GM21360 (cell line): ENCODE results near the gene CHST9.

Experiments used
- ATAC-seq: cut with Tn5 transposase; IDR thresholded peaks from one replicate; pipeline ENCODE4 v1.9.1; 2021; ENCODE audit warnings: mild to moderate bottlenecking, moderate library complexity; ENCODE audit not compliant: unreplicated experiment

Gene CHST9

GRCh38 chr18:26875040-26875654 lies 310.0 kb downstream of the CHST9 start:
- no peak for ATAC-seq

GRCh38 chr18:26874283-26874682 lies 310.8 kb downstream of the CHST9 start:
- no peak for ATAC-seq

DNA sequence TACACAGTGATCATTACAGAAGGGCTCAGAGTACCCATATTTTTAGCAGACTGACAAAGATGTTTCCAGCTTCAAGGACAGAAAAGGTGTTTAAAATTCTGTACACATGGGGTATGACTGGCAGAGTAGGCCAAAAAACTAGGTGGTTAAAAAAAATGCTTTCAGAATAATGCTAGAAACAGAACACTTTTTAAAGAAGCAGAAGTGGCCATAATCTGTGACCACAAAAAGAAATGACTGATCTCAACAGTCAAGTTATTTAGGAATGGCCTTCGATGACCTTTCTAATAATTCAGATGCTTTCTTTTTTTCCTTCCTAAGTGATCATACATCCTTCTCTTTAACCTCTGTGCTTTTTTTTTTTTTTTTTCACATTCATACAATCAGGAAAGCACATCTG lies 315.5 kb downstream of the CHST9 start:
- peak; percentile 62 for ATAC-seq

GRCh38 chr18:26868968-26869586 lies 316.0 kb downstream of the CHST9 start:
- no peak for ATAC-seq

DNA sequence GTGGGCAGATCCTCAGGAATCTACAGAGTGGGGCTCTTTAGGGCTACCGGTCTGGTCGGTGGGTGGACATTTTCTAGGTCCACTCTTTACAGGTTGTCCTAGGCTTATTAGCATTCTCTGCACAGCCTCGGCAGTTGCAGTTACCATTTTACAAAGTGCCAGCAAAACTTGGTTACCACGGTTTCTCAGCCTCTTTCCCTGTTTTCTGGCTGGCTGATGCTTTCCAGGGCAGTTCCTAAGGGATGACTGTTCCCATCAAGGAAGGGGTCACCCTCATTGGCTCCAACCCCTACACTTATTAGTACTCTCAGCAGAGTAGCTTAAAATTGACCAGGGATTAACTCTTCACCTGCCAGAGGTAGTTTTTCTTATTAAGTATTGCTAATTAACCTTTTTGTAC lies 317.6 kb downstream of the CHST9 start:
- ATAC-seq = no peak

GRCh38 chr18:26865557-26865956 lies 319.6 kb downstream of the CHST9 start, which contains the start of gene AQP4:
AQP4 (minus strand) TSS chr18:26865707; CDS start chr18:26865689, 18 bp downstream.
- no peak for ATAC-seq

GRCh38 chr18:26864658-26865057 lies 320.4 kb downstream of the CHST9 start:
- peak; percentile 41 for ATAC-seq

DNA sequence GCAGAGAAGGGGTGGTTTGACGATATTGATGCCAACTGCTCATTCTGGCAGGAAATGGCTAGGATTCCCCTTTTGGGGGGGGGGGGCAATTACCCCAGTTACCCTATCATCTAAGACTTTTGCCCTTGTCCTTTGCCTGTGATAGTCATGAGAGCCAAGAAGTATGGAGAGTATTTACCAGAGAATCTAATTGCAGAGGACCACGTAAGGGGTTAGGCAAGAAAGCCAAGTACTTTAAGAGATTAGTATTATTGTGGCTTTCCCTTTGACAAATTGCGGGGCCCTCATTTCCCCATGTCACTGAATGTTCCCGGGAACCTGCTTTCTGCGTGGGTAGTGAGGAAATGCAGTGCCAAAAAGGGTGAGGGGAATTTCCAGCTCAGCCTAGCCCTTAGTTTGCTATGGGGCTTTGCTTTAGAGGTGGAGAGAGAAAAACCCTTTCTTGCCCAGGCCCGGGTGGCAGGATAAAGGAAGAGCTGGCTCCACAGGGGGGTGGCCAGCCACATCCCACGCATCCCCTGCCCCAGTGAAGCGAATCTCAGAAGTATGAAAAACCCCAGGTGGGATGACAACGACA lies 321.1 kb downstream of the CHST9 start:
- peak; percentile 39 for ATAC-seq

GRCh38 chr18:26863122-26863879 lies 321.8 kb downstream of the CHST9 start:
- ATAC-seq = no peak

DNA sequence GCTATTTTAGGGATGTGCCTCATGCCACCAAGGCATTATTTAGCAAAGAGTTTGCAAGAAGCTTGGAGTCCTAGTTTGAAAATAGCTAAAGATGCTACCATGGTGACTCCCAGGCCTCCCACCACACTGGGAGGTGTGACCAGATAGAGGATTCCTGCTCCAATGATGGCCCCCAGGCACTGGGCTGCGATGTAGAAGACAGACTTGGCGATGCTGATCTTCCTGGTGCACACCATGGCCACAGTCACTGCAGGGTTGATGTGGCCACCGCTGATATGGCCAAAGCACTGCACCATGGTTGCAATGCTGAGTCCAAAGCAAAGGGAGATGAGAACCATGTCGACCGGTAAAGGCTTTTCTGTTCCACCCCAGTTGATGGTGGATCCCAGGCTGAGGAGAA lies 323.0 kb downstream of the CHST9 start:
- no peak for ATAC-seq
